C4-2B (cell line): Measurements from ENCODE around the gene MEGF11.

Source experiments
- H3K27ac ChIP-seq: fragments of 450-650 bp; 2 replicates; pipeline ENCODE4 v1.5.1; 2017
- CTCF ChIP-seq: fragments of 450-650 bp; conservative IDR thresholded peaks from 2 replicates; pipeline ENCODE4 v1.5.1; 2017; ENCODE audit warnings: mild to moderate bottlenecking
- ZFX ChIP-seq: fragments of 450-650 bp; IDR thresholded peaks from 2 replicates; pipeline ENCODE4 v1.6.1; 2017

The MEGF11 gene

GRCh38 chr15:66001717-66002426 lies 251.7 kb downstream of the MEGF11 start:
- TF ChIP-seq CTCF = no peak
- no peak for TF ChIP-seq ZFX
- H3K27ac ChIP-seq = no peak overlapping the region

- H3K27ac ChIP-seq = no peak overlapping the region
- TF ChIP-seq CTCF (no peak), ZFX (no peak)
Measured at GRCh38 chr15:66001042-66001441, 252.5 kb downstream of the MEGF11 start.

DNA sequence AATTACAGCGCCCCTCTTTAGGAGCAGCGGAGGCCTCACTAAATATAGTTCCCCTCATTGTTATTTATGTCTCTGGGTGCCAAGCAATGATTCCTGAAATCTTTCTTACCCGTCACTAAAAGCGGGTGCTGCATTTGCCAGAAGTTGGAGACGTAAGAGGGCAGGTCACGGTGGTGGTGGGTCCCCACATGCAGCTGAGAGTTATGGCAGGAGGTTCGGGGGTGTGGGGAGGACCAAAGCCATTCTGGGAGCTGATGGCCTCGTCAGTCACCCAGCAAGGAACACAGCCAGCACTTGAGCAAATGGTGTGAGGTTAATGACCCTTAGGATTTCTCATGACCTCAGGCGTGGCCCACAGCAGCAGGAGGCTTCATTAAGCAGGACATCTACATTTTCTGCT lies 255.1 kb downstream of the MEGF11 start:
- no peak overlapping the region for H3K27ac ChIP-seq
- TF ChIP-seq CTCF (no peak), ZFX (no peak)

- H3K27ac ChIP-seq = no peak overlapping the region
- TF ChIP-seq ZFX (no peak), CTCF (no peak)
Measured at GRCh38 chr15:65996901-65997300, 256.6 kb downstream of the MEGF11 start.

GRCh38 chr15:65994832-65995231 lies 258.7 kb downstream of the MEGF11 start:
- H3K27ac ChIP-seq = no peak overlapping the region
- TF ChIP-seq CTCF (no peak), ZFX (no peak)

GRCh38 chr15:65993762-65994161 lies 259.8 kb downstream of the MEGF11 start:
- TF ChIP-seq CTCF (no peak), ZFX (no peak)
- H3K27ac ChIP-seq = no peak overlapping the region

- no peak for TF ChIP-seq ZFX
- TF ChIP-seq CTCF = no peak
- H3K27ac ChIP-seq = no peak overlapping the region
Measured at GRCh38 chr15:65993236-65993635, 260.3 kb downstream of the MEGF11 start.
